NCI-H460 (cell line): ENCODE data around the gene OR51Q1. TPM values are rescaled to one million over a fixed set of nuclear protein-coding genes. Genes with fewer than 3 reads are reported as not detected.
A peak's percentile ranks its signal among the peaks of the same experiment; 100 is the strongest.

Experiments
- DNase-seq: peaks from one replicate; pipeline ENCODE4 v3.0.0-alpha.2; 2016; ENCODE audit warnings: low read depth; ENCODE audit errors: extremely low read depth
- polyA plus RNA-seq: library from polyadenylated mRNA; depleted of rRNA; stranded (reverse); fragments of >200 nt; gene quantifications from 2 replicates; pipeline ENCODE4 v1.2.3, GENCODE V29; 2014; cell fraction: nucleus; rRNA removed
- total RNA-seq: library from RNA; depleted of rRNA; stranded (reverse); fragments of >200 nt; shearing (Covaris generic); gene quantifications from 2 replicates; pipeline ENCODE4 v1.2.3, GENCODE V29; 2014; rRNA removed

Gene OR51Q1
- not detected in 2 replicates for total RNA-seq
- polyA plus RNA-seq, result not detected in 2 replicates

GRCh38 chr11:5421811-5422210, at the start of gene OR51Q1:
OR51Q1 (plus strand) TSS chr11:5422111; CDS start chr11:5422201, 90 bp downstream.
- no peak for DNase-seq

GRCh38 chr11:5380740-5381342, 41.1 kb upstream of the OR51Q1 start:
- DNase-seq, result peak; percentile 63

GRCh38 chr11:5383576-5383975, 38.3 kb upstream of the OR51Q1 start, which contains the start of gene OR51M1:
OR51M1 (plus strand) TSS chr11:5383812; CDS start chr11:5389399, 5,587 bp downstream.
- DNase-seq, result no peak

- no peak for DNase-seq
Measured at GRCh38 chr11:5384335-5384734, 37.6 kb upstream of the OR51Q1 start.

GRCh38 chr11:5390210-5390609, 31.7 kb upstream of the OR51Q1 start:
- DNase-seq, result no peak

GRCh38 chr11:5394091-5394490, 27.8 kb upstream of the OR51Q1 start:
- no peak for DNase-seq

GRCh38 chr11:5398936-5399335, 23.0 kb upstream of the OR51Q1 start:
- no peak for DNase-seq

GRCh38 chr11:5405173-5405572, 16.7 kb upstream of the OR51Q1 start:
- no peak for DNase-seq

- no peak for DNase-seq
Measured at GRCh38 chr11:5420993-5421392, 918 bp upstream of the OR51Q1 start.

GRCh38 chr11:5423131-5423530, 1.2 kb downstream of the OR51Q1 start:
- DNase-seq, result no peak

GRCh38 chr11:5441414-5441813, 19.5 kb downstream of the OR51Q1 start, which contains the start of gene OR51I1:
OR51I1 (minus strand) TSS chr11:5441514; CDS start chr11:5441514, 0 bp downstream.
- no peak for DNase-seq

GRCh38 chr11:5443835-5444393, 22.0 kb downstream of the OR51Q1 start:
- no peak for DNase-seq

GRCh38 chr11:5449023-5449422, 27.1 kb downstream of the OR51Q1 start, which contains the start of gene OR51I2:
OR51I2 (plus strand) TSS chr11:5449323; CDS start chr11:5453489, 4,166 bp downstream.
- no peak for DNase-seq

- no peak for DNase-seq
Measured at GRCh38 chr11:5449432-5449831, 27.5 kb downstream of the OR51Q1 start.

GRCh38 chr11:5460983-5461621, 39.2 kb downstream of the OR51Q1 start:
- no peak for DNase-seq

GRCh38 chr11:5467527-5467926, 45.6 kb downstream of the OR51Q1 start:
- no peak for DNase-seq

Other genes starting within 250 kb of the OR51Q1 start
- gene OR51V1, start 221.4 kb upstream of the OR51Q1 start, total RNA-seq, result not detected in 2 replicates
- gene HBB, start 195.0 kb upstream of the OR51Q1 start, total RNA-seq, result not detected in 2 replicates
- gene HBD, start 187.6 kb upstream of the OR51Q1 start, total RNA-seq, result not detected in 2 replicates
- gene HBG1, start 172.3 kb upstream of the OR51Q1 start, total RNA-seq, result not detected in 2 replicates
- gene HBG2, start 167.3 kb upstream of the OR51Q1 start, total RNA-seq, result not detected in 2 replicates
- 0.29 and 1.2 TPM in 2 replicates for gene HBE1, start 152.2 kb upstream of the OR51Q1 start, total RNA-seq
- not detected in 2 replicates for gene OR51B4, start 120.2 kb upstream of the OR51Q1 start, total RNA-seq
- gene OR51B2, start 97.8 kb upstream of the OR51Q1 start, total RNA-seq, result not detected in 2 replicates
- gene OR51B5, start 78.6 kb upstream of the OR51Q1 start, total RNA-seq, result 0.35 TPM in 1 of 2 replicates, not detected in the other
- gene OR51B6, start 70.6 kb upstream of the OR51Q1 start, total RNA-seq, result not detected in 2 replicates
- gene OR51M1, start 38.3 kb upstream of the OR51Q1 start, total RNA-seq, result not detected in 2 replicates
- gene OR51I1, start 19.4 kb downstream of the OR51Q1 start, total RNA-seq, result not detected in 2 replicates
- not detected in 2 replicates for gene OR51I2, start 27.2 kb downstream of the OR51Q1 start, total RNA-seq
- not detected in 2 replicates for gene OR52D1, start 66.6 kb downstream of the OR51Q1 start, total RNA-seq
- not detected in 2 replicates for gene UBQLN3, start 87.8 kb downstream of the OR51Q1 start, total RNA-seq
- not detected in 2 replicates for gene UBQLNL, start 94.6 kb downstream of the OR51Q1 start, total RNA-seq
- not detected in 2 replicates for gene OR52H1, start 126.4 kb downstream of the OR51Q1 start, total RNA-seq
- not detected in 2 replicates for gene OR52B6, start 158.8 kb downstream of the OR51Q1 start, total RNA-seq
- gene TRIM6, start 174.5 kb downstream of the OR51Q1 start, total RNA-seq, result 8.5 and 10.2 TPM in 2 replicates
- gene TRIM34, start 202.9 kb downstream of the OR51Q1 start, total RNA-seq, result 4.9 and 6.3 TPM in 2 replicates